Upper lobe of left lung (tissue), 6 donors: ENCODE results near the gene FAM209A. TPM values are rescaled to one million over a fixed set of nuclear protein-coding genes. Genes with fewer than 3 reads are reported as not detected.
"Not testable (repeated sequence)": the region's sequence is repeated elsewhere in the genome, so short reads cannot be mapped to it uniquely, and the experiment has no call there.

Source experiments
- ATAC-seq, 2 donors: fragments of 200-7000 bp; cut with Tn5 transposase; one replicate each; pipeline ENCODE4 v1.9.1; 2022; ENCODE audit warnings: mild to moderate bottlenecking in 2 of 2, moderate library complexity in 2 of 2; ENCODE audit not compliant: low FRiP score in 2 of 2
- DNase-seq, 2 donors: peaks; one replicate each; pipeline ENCODE4 v3.0.0-alpha.2; 2019 to 2020
- H3K27ac ChIP-seq, 4 donors: fragments of 200-600 bp; sonication (generic); one replicate each; pipeline ENCODE4 v1.5.1; 2016 to 2019
- H3K27me3 ChIP-seq, 4 donors: fragments of 200-600 bp; sonication (generic); one replicate each; pipeline ENCODE4 v1.5.1; 2017 to 2019
- H3K36me3 ChIP-seq, 4 donors: fragments of 200-600 bp; sonication (generic); one replicate each; pipeline ENCODE4 v1.5.1; 2016 to 2019
- H3K4me1 ChIP-seq, 4 donors: fragments of 200-600 bp; sonication (generic); one replicate each; pipeline ENCODE4 v1.5.1; 2018 to 2019
- H3K4me3 ChIP-seq, 4 donors: fragments of 200-600 bp; sonication (generic); one replicate each; pipeline ENCODE4 v1.5.1; 2017 to 2019; ENCODE audit warnings: mild to moderate bottlenecking in 2 of 4, moderate library complexity in 1 of 4
- H3K9me3 ChIP-seq, 4 donors: fragments of 200-600 bp; sonication (generic); one replicate each; pipeline ENCODE4 v1.5.1; 2018 to 2019
- CTCF ChIP-seq, 6 experiments: fragments of 450-650 bp in 4 of 6; fragments of 200-600 bp in 2 of 6; sonication (generic) in 2 of 6; IDR thresholded peaks; one replicate each; pipeline ENCODE4 v1.5.1; 2016 to 2019; ENCODE audit warnings: antibody characterized with exemption in 6 of 6
- EP300 ChIP-seq, 4 donors: sonication (generic); formaldehyde crosslinking; IDR thresholded peaks; one replicate each; pipeline ENCODE4 v1.5.1; 2017; ENCODE audit warnings: antibody characterized with exemption in 4 of 4, control low read depth in 2 of 4
- POLR2A ChIP-seq, 4 donors: fragments of 450-650 bp; IDR thresholded peaks; one replicate each; pipeline ENCODE4 v1.5.1; 2016 to 2017; ENCODE audit warnings: antibody characterized with exemption in 4 of 4, mild to moderate bottlenecking in 2 of 4
- POLR2AphosphoS5 ChIP-seq, 2 donors: sonication (generic); formaldehyde crosslinking; IDR thresholded peaks; one replicate each; pipeline ENCODE4 v1.5.1; 2017; ENCODE audit warnings: antibody characterized with exemption in 2 of 2
- WGBS, 2 donors: methylation state at CpG; one replicate each; pipeline ENCODE4 v1.1.5; 2017 to 2018; 5-methylcytosine and 5-hydroxymethylcytosine counted together
- total RNA-seq, 6 donors: library from RNA; depleted of rRNA in 4 of 6; stranded (reverse); fragments of >200 nt in 4 of 6; gene quantifications; one replicate each; pipeline versions ENCODE4 v1.1.0 to v1.2.1, GENCODE V29; 2016 to 2021
- donor health status: DM: no; HTN: no; CAD: no; lungs with moderate emphysema.
- donor health status: DM: no; HTN: yes; CAD: no; lungs with severe emphysema.

The FAM209A gene
- total RNA-seq, 6 donors from 2014 or later: 0.47 to 5.2 (median 1.1) TPM; not detected in 2

GRCh38 chr20:56520180-56520579 is 4.4 kb upstream of the FAM209A start:
- no peak for DNase-seq
- H3K9me3 ChIP-seq: peaks cover 7 to 18% (median 17%) of the 10 kb centered on the region in 4 donors
- H3K4me3 ChIP-seq: no peak overlapping the region
- TF ChIP-seq POLR2AphosphoS5 (IDR thresholded peaks at IDR 0.05) (no peak), POLR2A (IDR thresholded peaks at IDR 0.05) (no peak), CTCF (IDR thresholded peaks at IDR 0.05) (no peak), EP300 (IDR thresholded peaks at IDR 0.05) (no peak)
- WGBS, 2 donors: 97% methylated on average over 10 of the region's 10 CpGs
- no peaks in the 10 kb centered on the region for H3K4me1 ChIP-seq
- H3K27ac ChIP-seq: no peak overlapping the region
- H3K27me3 ChIP-seq: no peaks in the 10 kb centered on the region
- no peak for ATAC-seq
- H3K36me3 ChIP-seq: peaks cover 32 to 55% (median 42%) of the 10 kb centered on the region in 4 donors

DNA sequence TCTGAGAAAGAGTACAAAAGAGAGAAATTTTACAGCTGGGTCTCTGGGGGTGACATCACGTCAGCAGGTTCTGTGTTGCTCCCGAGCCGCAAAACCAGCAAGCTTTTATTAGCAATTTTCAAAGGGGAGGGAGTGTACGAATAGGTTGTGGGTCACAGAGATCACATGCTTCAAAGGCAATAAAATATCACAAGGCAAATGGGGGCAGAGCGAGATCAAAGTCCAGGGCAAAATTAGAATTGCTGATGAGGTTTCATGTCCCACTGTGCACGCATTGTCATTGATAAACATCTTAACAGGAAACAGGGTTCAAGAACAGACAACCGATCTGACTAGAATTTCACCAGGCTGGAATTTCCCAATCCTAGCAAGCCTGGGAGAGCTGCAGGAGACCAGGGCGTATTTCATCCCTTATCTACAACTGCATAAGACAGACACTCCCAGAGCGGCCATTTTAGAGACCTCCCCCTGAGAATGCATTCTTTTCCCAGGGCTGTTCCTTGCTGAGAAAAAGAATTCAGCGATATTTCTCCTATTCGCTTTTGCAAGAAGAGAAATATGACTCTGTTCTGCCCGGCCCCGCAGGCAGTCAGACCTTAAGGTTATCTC is 3.7 kb upstream of the FAM209A start:
- not testable (repeated sequence) for H3K4me3 ChIP-seq, DNase-seq, H3K4me1 ChIP-seq, H3K27ac ChIP-seq, ATAC-seq, H3K27me3 ChIP-seq
- H3K9me3 ChIP-seq: peaks cover 7 to 18% (median 17%) of the 10 kb centered on the region in 4 donors
- WGBS, 2 donors: 92 to 95% methylated on average over 13 of the region's 13 CpGs
- H3K36me3 ChIP-seq: peaks cover 32 to 48% (median 42%) of the 10 kb centered on the region in 4 donors

GRCh38 chr20:56522311-56522710 is 2.2 kb upstream of the FAM209A start:
- TF ChIP-seq EP300 (IDR thresholded peaks at IDR 0.05) (no peak), POLR2AphosphoS5 (IDR thresholded peaks at IDR 0.05) (no peak), POLR2A (IDR thresholded peaks at IDR 0.05) (no peak), CTCF (IDR thresholded peaks at IDR 0.05) (no peak)
- no peak for DNase-seq
- no peak for ATAC-seq

GRCh38 chr20:56527521-56527920 is 3.0 kb downstream of the FAM209A start:
- no peak for DNase-seq
- Histone ChIP-seq H3K36me3 (no peaks in the 10 kb centered on the region), H3K4me1 (no peaks in the 10 kb centered on the region), H3K4me3 (no peak overlapping the region), H3K9me3 (no peaks in the 10 kb centered on the region), H3K27ac (no peak overlapping the region), H3K27me3 (no peaks in the 10 kb centered on the region)
- 95 to 100% methylated on average over 2 to 7 of the region's 7 CpGs for WGBS, 2 donors
- no peak for ATAC-seq
- TF ChIP-seq POLR2AphosphoS5 (IDR thresholded peaks at IDR 0.05) (no peak), CTCF (IDR thresholded peaks at IDR 0.05) (no peak), POLR2A (IDR thresholded peaks at IDR 0.05) (no peak), EP300 (IDR thresholded peaks at IDR 0.05) (no peak)

More at GRCh38 chr20:56522311-56522710, 2.2 kb upstream of the FAM209A start:
- Histone ChIP-seq H3K4me1 (no peaks in the 10 kb centered on the region), H3K4me3 (no peak overlapping the region), H3K27ac (no peak overlapping the region), H3K9me3 (peaks cover 7 to 18% (median 17%) of the 10 kb centered on the region in 4 donors), H3K27me3 (no peaks in the 10 kb centered on the region), H3K36me3 (peaks cover 24 to 38% (median 34%) of the 10 kb centered on the region in 4 donors)
- WGBS, 2 donors: 81 to 87% methylated on average over 6 of the region's 6 CpGs

GRCh38 chr20:56532946-56533345 is 8.4 kb downstream of the FAM209A start, which contains the start of gene FAM209B:
Gene FAM209B, plus strand, starts transcription at chr20:56533246. Its CDS starts 96 bp downstream, at chr20:56533342.
- H3K27me3 ChIP-seq, H3K36me3 ChIP-seq, H3K9me3 ChIP-seq, H3K4me1 ChIP-seq, H3K4me3 ChIP-seq, ATAC-seq, H3K27ac ChIP-seq, DNase-seq: not testable (repeated sequence)
- 90 to 95% methylated on average over 7 to 9 of the region's 9 CpGs for WGBS, 2 donors

GRCh38 chr20:56537997-56538396 is 13.5 kb downstream of the FAM209A start:
- DNase-seq: no peak
- Histone ChIP-seq H3K4me3 (no peak overlapping the region), H3K4me1 (no peaks in the 10 kb centered on the region), H3K27me3 (no peaks in the 10 kb centered on the region), H3K36me3 (no peaks in the 10 kb centered on the region), H3K27ac (no peak overlapping the region), H3K9me3 (no peaks in the 10 kb centered on the region)
- TF ChIP-seq POLR2AphosphoS5 (IDR thresholded peaks at IDR 0.05) (no peak), POLR2A (IDR thresholded peaks at IDR 0.05) (no peak), EP300 (IDR thresholded peaks at IDR 0.05) (no peak), CTCF (IDR thresholded peaks at IDR 0.05) (no peak)
- ATAC-seq: no peak
- WGBS, 2 donors: 70 to 73% methylated on average over 3 of the region's 3 CpGs
